Lower leg skin (tissue), 3 donors: ENCODE measurements around the gene KCNB1.

Experiments
- POLR2A ChIP-seq, 2 donors: fragments of 450-650 bp; IDR thresholded peaks; one replicate each; pipeline ENCODE4 v1.6.1; 2016 to 2017; ENCODE audit warnings: antibody characterized with exemption in 2 of 2, mild to moderate bottlenecking in 1 of 2, moderate library complexity in 1 of 2
- TF ChIP-seq, protein P1 (sequence below), 3 donors: fragments of 450-650 bp; IDR thresholded peaks; one replicate each; pipeline ENCODE4 v1.5.1; 2016; ENCODE audit warnings: antibody characterized with exemption in 3 of 3, mild to moderate bottlenecking in 3 of 3, moderate library complexity in 2 of 3

DNA sequence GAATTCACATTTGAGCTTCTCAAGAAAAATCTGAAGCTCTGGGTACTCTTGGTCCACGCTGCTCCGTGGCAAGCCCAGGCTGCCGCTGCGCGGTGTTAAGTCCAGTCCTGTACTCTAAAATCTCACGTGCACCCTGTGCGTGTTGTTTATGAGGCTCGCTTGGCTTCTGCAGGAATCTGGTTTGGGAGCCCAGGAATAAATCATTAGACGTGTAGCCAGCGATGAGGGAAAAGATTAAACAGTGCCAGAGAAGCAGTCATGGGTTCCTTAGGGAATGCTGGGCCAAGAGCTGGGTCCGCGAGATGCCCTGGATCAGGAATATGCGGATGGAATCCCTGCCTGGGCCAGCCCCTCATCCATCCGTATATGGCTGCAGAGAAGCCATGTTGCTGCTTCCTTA lies 87.3 kb downstream of the KCNB1 start:
- TF ChIP-seq, protein P1, sequence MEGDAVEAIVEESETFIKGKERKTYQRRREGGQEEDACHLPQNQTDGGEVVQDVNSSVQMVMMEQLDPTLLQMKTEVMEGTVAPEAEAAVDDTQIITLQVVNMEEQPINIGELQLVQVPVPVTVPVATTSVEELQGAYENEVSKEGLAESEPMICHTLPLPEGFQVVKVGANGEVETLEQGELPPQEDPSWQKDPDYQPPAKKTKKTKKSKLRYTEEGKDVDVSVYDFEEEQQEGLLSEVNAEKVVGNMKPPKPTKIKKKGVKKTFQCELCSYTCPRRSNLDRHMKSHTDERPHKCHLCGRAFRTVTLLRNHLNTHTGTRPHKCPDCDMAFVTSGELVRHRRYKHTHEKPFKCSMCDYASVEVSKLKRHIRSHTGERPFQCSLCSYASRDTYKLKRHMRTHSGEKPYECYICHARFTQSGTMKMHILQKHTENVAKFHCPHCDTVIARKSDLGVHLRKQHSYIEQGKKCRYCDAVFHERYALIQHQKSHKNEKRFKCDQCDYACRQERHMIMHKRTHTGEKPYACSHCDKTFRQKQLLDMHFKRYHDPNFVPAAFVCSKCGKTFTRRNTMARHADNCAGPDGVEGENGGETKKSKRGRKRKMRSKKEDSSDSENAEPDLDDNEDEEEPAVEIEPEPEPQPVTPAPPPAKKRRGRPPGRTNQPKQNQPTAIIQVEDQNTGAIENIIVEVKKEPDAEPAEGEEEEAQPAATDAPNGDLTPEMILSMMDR (IDR thresholded peaks at IDR 0.05) = no peak
- no peak for TF ChIP-seq POLR2A (IDR thresholded peaks at IDR 0.05)
